Measurements from ENCODE around the gene PLCB2.

DNA sequence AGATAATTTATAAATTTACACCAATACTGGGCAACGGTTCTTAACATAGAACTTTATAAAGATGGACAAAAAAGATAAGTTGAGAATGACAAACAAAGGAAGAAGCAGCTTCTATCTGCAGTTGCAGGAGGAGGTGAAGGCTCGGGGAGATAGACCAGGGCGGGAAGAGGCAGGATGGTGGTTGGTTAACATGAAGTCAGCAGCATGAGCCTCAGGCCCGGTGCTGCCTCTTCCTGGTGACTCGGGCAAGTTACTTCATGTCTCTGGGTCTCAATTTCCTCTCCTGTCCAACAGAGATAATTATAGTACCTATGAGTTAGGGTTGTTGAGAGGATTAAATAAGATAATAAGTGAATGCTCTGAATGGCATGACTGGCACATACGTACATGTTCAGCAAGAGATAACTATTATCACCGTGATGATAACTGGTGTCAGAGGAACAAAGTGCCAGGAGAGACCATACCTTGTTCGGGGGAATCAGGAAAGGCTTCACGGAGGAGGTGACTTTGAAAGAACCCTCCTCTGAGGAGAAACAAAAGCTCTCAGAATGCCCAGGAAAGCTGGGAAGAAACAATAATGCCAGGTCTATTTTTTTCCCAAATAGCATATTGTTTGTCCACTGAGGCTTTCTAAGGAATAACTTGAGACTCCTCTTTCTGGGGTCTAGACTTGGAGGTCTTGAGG lies 64.5 kb downstream of the PLCB2 start:
- TF ChIP-seq RAD21 (IDR thresholded peaks at IDR 0.05; ENCODE audit: low read depth) (no peak), YY1 (IDR thresholded peaks at IDR 0.05; ENCODE audit: low read depth) (no peak)
- TF ChIP-seq, protein P1, sequence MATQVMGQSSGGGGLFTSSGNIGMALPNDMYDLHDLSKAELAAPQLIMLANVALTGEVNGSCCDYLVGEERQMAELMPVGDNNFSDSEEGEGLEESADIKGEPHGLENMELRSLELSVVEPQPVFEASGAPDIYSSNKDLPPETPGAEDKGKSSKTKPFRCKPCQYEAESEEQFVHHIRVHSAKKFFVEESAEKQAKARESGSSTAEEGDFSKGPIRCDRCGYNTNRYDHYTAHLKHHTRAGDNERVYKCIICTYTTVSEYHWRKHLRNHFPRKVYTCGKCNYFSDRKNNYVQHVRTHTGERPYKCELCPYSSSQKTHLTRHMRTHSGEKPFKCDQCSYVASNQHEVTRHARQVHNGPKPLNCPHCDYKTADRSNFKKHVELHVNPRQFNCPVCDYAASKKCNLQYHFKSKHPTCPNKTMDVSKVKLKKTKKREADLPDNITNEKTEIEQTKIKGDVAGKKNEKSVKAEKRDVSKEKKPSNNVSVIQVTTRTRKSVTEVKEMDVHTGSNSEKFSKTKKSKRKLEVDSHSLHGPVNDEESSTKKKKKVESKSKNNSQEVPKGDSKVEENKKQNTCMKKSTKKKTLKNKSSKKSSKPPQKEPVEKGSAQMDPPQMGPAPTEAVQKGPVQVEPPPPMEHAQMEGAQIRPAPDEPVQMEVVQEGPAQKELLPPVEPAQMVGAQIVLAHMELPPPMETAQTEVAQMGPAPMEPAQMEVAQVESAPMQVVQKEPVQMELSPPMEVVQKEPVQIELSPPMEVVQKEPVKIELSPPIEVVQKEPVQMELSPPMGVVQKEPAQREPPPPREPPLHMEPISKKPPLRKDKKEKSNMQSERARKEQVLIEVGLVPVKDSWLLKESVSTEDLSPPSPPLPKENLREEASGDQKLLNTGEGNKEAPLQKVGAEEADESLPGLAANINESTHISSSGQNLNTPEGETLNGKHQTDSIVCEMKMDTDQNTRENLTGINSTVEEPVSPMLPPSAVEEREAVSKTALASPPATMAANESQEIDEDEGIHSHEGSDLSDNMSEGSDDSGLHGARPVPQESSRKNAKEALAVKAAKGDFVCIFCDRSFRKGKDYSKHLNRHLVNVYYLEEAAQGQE (IDR thresholded peaks at IDR 0.05; ENCODE audit: low read depth): no peak
